Activated CD8-positive, alpha-beta T cell treated with anti-CD3 and anti-CD28 coated beads for 36 hours (primary cell): ENCODE measurements around the gene PRR5. TPM values are rescaled to one million over a fixed set of nuclear protein-coding genes. Genes with fewer than 3 reads are reported as not detected.

Experiments used
- ATAC-seq: fragments of 200-7000 bp; cut with Tn5 transposase; one replicate; pipeline ENCODE4 v1.10.0; 2021; ENCODE audit warnings: mild to moderate bottlenecking, moderate library complexity
- CTCF ChIA-PET: fragments of 350-600 bp; sonication (Branson Sonifier 250); formaldehyde crosslinking; loops from one replicate; lab custom pipeline; 2021; ENCODE audit warnings: antibody characterized with exemption; lab: Charles Lee
- POLR2A ChIA-PET: fragments of 350-600 bp; sonication (Branson Sonifier 250); formaldehyde crosslinking; loops from one replicate; lab custom pipeline; 2021; ENCODE audit warnings: antibody characterized with exemption; lab: Charles Lee
- DNase-seq: peaks from one replicate; pipeline ENCODE4 v3.0.0-alpha.2; 2020
- H3K27ac Mint-ChIP-seq: one replicate; pipeline ENCODE4 v1.8.0; 2021; ENCODE audit warnings: mild to moderate bottlenecking, mixed read lengths
- H3K27me3 Mint-ChIP-seq: one replicate; pipeline ENCODE4 v1.8.0; 2021; ENCODE audit warnings: mixed read lengths
- H3K36me3 Mint-ChIP-seq: one replicate; pipeline ENCODE4 v1.8.0; 2021; ENCODE audit warnings: low read depth, mixed read lengths
- H3K4me1 Mint-ChIP-seq: one replicate; pipeline ENCODE4 v1.8.0; 2021; ENCODE audit warnings: low read depth, mixed read lengths
- H3K4me3 Mint-ChIP-seq: one replicate; pipeline ENCODE4 v1.8.0; 2021; ENCODE audit warnings: mild to moderate bottlenecking, moderate library complexity, mixed read lengths
- H3K9me3 Mint-ChIP-seq: one replicate; pipeline ENCODE4 v1.8.0; 2021; ENCODE audit warnings: mixed read lengths
- intact Hi-C: fragments of 100-400 bp; cut with micrococcal nuclease; formaldehyde crosslinking; loops from one replicate; pipeline ENCODE4 v1.10.0; 2022
- total RNA-seq, 2 experiments: library from RNA; stranded (reverse); gene quantifications; one replicate each; pipeline ENCODE4 v1.2.3, GENCODE V29; 2021
- TF ChIP-seq, protein P1 (sequence below): fragments of 200-600 bp; IDR thresholded peaks from one replicate; pipeline ENCODE4 v1.8.0; 2022; ENCODE audit warnings: antibody characterized with exemption, mild to moderate bottlenecking

PRR5 gene
- total RNA-seq, 2 experiments from 2014 or later, result 26.8 to 27.3 TPM

DNA sequence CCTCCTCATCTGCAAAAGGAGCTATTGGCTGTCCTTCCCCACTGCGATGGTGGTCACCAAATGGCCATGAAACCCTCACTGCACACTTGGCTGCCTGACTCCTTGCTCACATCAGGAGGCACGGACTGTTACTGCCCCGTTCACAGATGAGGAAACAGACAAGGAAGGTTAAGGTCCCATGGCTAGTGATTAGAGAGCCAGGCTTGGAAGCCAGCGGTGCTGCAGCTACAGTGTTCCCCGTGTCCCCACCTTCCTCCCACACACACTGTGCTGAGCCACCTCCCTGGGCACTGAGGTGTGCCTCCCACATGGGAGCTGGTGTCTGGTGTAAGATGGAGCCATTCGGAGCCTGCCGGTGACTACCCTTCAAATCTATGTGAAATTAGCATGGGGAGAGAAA is 53.0 kb downstream of the PRR5 start:
- Mint-ChIP-seq H3K27ac (no peak overlapping the region), H3K4me3 (no peak overlapping the region), H3K27me3 (peaks cover 39% of the 10 kb centered on the region), H3K36me3 (no peaks in the 10 kb centered on the region), H3K4me1 (peaks cover 5% of the 10 kb centered on the region), H3K9me3 (no peaks in the 10 kb centered on the region)
- intact Hi-C loops, result no loop called here
- no peak for DNase-seq
- CTCF ChIA-PET, result no interaction called here
- POLR2A ChIA-PET, result interaction anchor here (1.2 kb wide), 1 partner anchor 50 kb away, joined by 4 read pairs; no protein-coding TSS in a partner anchor
- TF ChIP-seq, protein P1, sequence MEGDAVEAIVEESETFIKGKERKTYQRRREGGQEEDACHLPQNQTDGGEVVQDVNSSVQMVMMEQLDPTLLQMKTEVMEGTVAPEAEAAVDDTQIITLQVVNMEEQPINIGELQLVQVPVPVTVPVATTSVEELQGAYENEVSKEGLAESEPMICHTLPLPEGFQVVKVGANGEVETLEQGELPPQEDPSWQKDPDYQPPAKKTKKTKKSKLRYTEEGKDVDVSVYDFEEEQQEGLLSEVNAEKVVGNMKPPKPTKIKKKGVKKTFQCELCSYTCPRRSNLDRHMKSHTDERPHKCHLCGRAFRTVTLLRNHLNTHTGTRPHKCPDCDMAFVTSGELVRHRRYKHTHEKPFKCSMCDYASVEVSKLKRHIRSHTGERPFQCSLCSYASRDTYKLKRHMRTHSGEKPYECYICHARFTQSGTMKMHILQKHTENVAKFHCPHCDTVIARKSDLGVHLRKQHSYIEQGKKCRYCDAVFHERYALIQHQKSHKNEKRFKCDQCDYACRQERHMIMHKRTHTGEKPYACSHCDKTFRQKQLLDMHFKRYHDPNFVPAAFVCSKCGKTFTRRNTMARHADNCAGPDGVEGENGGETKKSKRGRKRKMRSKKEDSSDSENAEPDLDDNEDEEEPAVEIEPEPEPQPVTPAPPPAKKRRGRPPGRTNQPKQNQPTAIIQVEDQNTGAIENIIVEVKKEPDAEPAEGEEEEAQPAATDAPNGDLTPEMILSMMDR, result no peak
- ATAC-seq, result no peak

GRCh38 chr22:44755417-44755816 is 53.4 kb downstream of the PRR5 start:
- POLR2A ChIA-PET, result interaction anchor here (1.2 kb wide), 1 partner anchor 51 kb away, joined by 4 read pairs; no protein-coding TSS in a partner anchor
- TF ChIP-seq, protein P1, result no peak
- intact Hi-C loops, result no loop called here
- Mint-ChIP-seq H3K9me3 (no peaks in the 10 kb centered on the region), H3K36me3 (no peaks in the 10 kb centered on the region), H3K27ac (no peak overlapping the region), H3K4me3 (no peak overlapping the region), H3K4me1 (peaks cover 5% of the 10 kb centered on the region), H3K27me3 (peaks cover 38% of the 10 kb centered on the region)
- CTCF ChIA-PET, result no interaction called here
- no peak for ATAC-seq
- DNase-seq, result no peak

DNA sequence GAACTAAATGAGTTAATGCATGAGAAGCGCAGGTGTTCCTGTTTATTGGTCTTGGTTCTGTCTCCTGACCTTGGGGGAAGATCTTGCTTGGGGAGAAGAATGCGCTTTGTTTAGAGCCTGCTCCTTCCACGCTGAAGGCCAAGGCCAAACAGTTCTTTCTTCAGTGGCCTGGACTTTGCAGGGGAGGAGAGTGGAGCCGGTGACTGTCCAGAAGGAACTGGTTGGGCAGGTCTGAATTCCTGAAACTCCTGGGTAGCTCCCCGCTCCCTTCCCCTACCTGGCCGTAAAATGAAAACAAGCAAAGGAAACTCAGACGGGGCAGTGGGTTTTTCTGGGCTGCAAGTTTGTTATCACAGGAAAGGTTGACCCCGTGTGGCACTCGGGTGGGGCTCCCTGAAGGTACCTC is 54.0 kb downstream of the PRR5 start:
- Mint-ChIP-seq H3K27ac (no peak overlapping the region), H3K36me3 (no peaks in the 10 kb centered on the region), H3K4me3 (no peak overlapping the region), H3K9me3 (no peaks in the 10 kb centered on the region), H3K27me3 (peaks cover 38% of the 10 kb centered on the region), H3K4me1 (peaks cover 5% of the 10 kb centered on the region)
- CTCF ChIA-PET, result no interaction called here
- TF ChIP-seq, protein P1, result no peak
- ATAC-seq (no peak), DNase-seq (no peak)
- POLR2A ChIA-PET, result interaction anchor here (0.6 to 1.2 kb wide), 2 partner anchors 51 to 394 kb away, joined by 3 to 4 read pairs; no protein-coding TSS in a partner anchor
- intact Hi-C loops, result no loop called here

GRCh38 chr22:44758344-44758973 is 56.5 kb downstream of the PRR5 start:
- ChIA-PET POLR2A (no interaction called here), CTCF (no interaction called here)
- no peak overlapping the region for H3K4me3 Mint-ChIP-seq
- H3K27ac Mint-ChIP-seq, result no peak overlapping the region
- peaks cover 32% of the 10 kb centered on the region for H3K27me3 Mint-ChIP-seq
- TF ChIP-seq, protein P1, result no peak
- intact Hi-C loops, result no loop called here
- no peaks in the 10 kb centered on the region for H3K36me3 Mint-ChIP-seq
- peaks cover 8% of the 10 kb centered on the region for H3K9me3 Mint-ChIP-seq
- DNase-seq, result no peak
- H3K4me1 Mint-ChIP-seq, result no peaks in the 10 kb centered on the region
- ATAC-seq, result no peak

DNA sequence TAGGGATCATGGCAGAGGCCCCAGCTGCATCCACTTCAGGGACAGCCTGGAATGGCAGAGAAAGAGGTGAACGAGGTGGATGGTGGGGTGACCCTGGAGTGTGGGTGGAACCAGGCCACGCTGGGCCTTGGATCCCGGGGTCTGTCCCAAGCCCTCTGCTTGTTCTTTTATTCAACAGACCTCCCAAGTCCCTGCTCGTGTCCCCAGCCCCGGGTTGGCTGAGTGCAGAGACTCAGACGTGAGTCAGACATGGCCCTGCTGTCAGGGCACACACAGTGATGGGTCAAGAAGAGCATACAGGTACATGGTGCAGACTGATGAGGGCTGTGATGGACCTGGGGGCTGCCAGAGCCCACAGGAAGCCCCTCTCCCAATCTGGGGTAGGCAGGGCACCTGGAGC is 57.0 kb downstream of the PRR5 start:
- H3K27me3 Mint-ChIP-seq, result peaks cover 27% of the 10 kb centered on the region
- no peak for DNase-seq
- no peak overlapping the region for H3K27ac Mint-ChIP-seq
- intact Hi-C loops, result no loop called here
- ChIA-PET POLR2A (no interaction called here), CTCF (interaction anchor here (0.6 kb wide), 1 partner anchor 1801 kb away, joined by 3 read pairs; no protein-coding TSS in a partner anchor)
- ATAC-seq, result no peak
- TF ChIP-seq, protein P1, result no peak
- H3K4me3 Mint-ChIP-seq, result no peak overlapping the region
- H3K4me1 Mint-ChIP-seq, result no peaks in the 10 kb centered on the region
- H3K9me3 Mint-ChIP-seq, result peaks cover 8% of the 10 kb centered on the region
- H3K36me3 Mint-ChIP-seq, result no peaks in the 10 kb centered on the region
